ENCODE data around the gene PISD. TPM values are rescaled to one million over a fixed set of nuclear protein-coding genes. Genes with fewer than 3 reads are reported as not detected.

The PISD gene
- total RNA-seq, 2 experiments from 2014 or later: 33.9 to 35.9 TPM

DNA sequence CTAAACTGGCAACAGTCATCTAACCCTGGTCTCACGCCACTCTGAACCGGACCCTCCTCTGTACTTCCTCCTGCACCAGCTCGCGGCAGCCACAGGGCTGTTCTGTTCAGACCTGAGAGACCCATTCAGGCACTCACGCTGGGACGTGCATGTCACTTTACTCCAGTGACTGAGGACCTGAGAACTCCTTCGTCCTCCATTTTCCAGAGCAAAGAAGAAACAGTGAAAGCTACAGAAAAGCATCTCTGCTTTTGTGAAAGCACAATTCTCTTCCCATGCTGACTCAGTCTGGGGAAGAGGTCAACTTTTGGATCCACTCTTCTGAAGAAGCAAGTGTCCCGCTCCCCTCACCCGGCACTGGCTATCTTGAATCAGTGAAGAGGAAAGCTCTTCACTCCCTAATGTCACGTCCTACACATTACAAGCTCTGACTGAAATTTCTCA is 24.5 kb downstream of the PISD start:
- no peak for TF ChIP-seq CTCF (IDR thresholded peaks at IDR 0.05)
- no peak overlapping the region for H3K4me3 Mint-ChIP-seq
- no peak for DNase-seq
- peaks cover 46% of the 10 kb centered on the region for H3K4me1 Mint-ChIP-seq (ENCODE audit: low read depth)
- CTCF ChIA-PET: interaction anchor here (0.6 to 2.0 kb wide), 3 partner anchors 21 to 146 kb away, joined by 3 to 5 read pairs (median 4); no protein-coding TSS in a partner anchor
- POLR2A ChIA-PET: no interaction called here
- no peaks in the 10 kb centered on the region for H3K9me3 Mint-ChIP-seq
- intact Hi-C loops (cut with micrococcal nuclease): loop anchor here (10.0 kb wide), 1 partner anchor 83 kb away; no protein-coding TSS in a partner anchor
- H3K36me3 Mint-ChIP-seq (ENCODE audit: low read depth): peaks cover 6% of the 10 kb centered on the region
- no peak for ATAC-seq
- peak overlapping the region; percentile 88 for H3K27ac Mint-ChIP-seq
- H3K27me3 Mint-ChIP-seq: no peaks in the 10 kb centered on the region

- POLR2A ChIA-PET: interaction anchor here (1.0 kb wide), 1 partner anchor 27 kb away, joined by 4 read pairs; no protein-coding TSS in a partner anchor
- intact Hi-C loops (cut with micrococcal nuclease): loop anchor here (10.0 kb wide), 1 partner anchor 81 kb away; no protein-coding TSS in a partner anchor
- Mint-ChIP-seq H3K27me3 (no peaks in the 10 kb centered on the region), H3K4me1 (ENCODE audit: low read depth) (peaks cover 51% of the 10 kb centered on the region), H3K9me3 (no peaks in the 10 kb centered on the region), H3K27ac (peak overlapping the region; percentile 53), H3K4me3 (no peak overlapping the region), H3K36me3 (ENCODE audit: low read depth) (peaks cover 3% of the 10 kb centered on the region)
- DNase-seq: no peak
- TF ChIP-seq CTCF (IDR thresholded peaks at IDR 0.05): no peak
- ATAC-seq: no peak
- CTCF ChIA-PET: interaction anchor here (0.6 to 2.5 kb wide), 7 partner anchors 8 to 335 kb away, joined by 3 to 8 read pairs (median 3); no protein-coding TSS in a partner anchor
These were observed 26.2 kb downstream of the PISD start for GRCh38 chr22:31635638-31636306.

- TF ChIP-seq CTCF (IDR thresholded peaks at IDR 0.05): no peak
- ChIA-PET POLR2A (interaction anchor here (0.7 to 3.0 kb wide), 15 partner anchors 9 to 342 kb away, joined by 3 to 9 read pairs (median 5); partner anchors contain the start of genes PATZ1, PISD and PRR14L), CTCF (interaction anchor here (1.2 to 2.2 kb wide), 4 partner anchors 70 to 180 kb away, joined by 3 to 12 read pairs (median 6); no protein-coding TSS in a partner anchor)
- peaks cover 10% of the 10 kb centered on the region for H3K36me3 Mint-ChIP-seq (ENCODE audit: low read depth)
- H3K4me3 Mint-ChIP-seq: peak overlapping the region; percentile 83
- intact Hi-C loops (cut with micrococcal nuclease): loop anchor here (5.0 to 10.0 kb wide), 2 partner anchors 77 to 284 kb away; partner anchors contain the start of gene PATZ1
- no peaks in the 10 kb centered on the region for H3K9me3 Mint-ChIP-seq
- no peaks in the 10 kb centered on the region for H3K27me3 Mint-ChIP-seq
- no peak for ATAC-seq
- H3K27ac Mint-ChIP-seq: peak overlapping the region; percentile 90
- peaks cover 45% of the 10 kb centered on the region for H3K4me1 Mint-ChIP-seq (ENCODE audit: low read depth)
- DNase-seq: no peak
These were observed 30.6 kb downstream of the PISD start for GRCh38 chr22:31631436-31631835.

- POLR2A ChIA-PET: interaction anchor here (0.6 to 3.3 kb wide), 29 partner anchors 8 to 341 kb away, joined by 3 to 16 read pairs (median 4); partner anchors contain the start of genes PATZ1, PISD and PRR14L
- peaks cover 45% of the 10 kb centered on the region for H3K4me1 Mint-ChIP-seq (ENCODE audit: low read depth)
- H3K27ac Mint-ChIP-seq: peak overlapping the region; percentile 91
- no peak for TF ChIP-seq CTCF (IDR thresholded peaks at IDR 0.05)
- intact Hi-C loops (cut with micrococcal nuclease): loop anchor here (5.0 to 10.0 kb wide), 2 partner anchors 76 to 283 kb away; partner anchors contain the start of gene PATZ1
- H3K36me3 Mint-ChIP-seq (ENCODE audit: low read depth): peaks cover 10% of the 10 kb centered on the region
- ATAC-seq: peak; percentile 88
- no peaks in the 10 kb centered on the region for H3K9me3 Mint-ChIP-seq
- DNase-seq: peak; percentile 95
- CTCF ChIA-PET: interaction anchor here (1.1 to 2.2 kb wide), 5 partner anchors 14 to 179 kb away, joined by 3 to 12 read pairs (median 4); no protein-coding TSS in a partner anchor
- H3K4me3 Mint-ChIP-seq: peak overlapping the region; percentile 83
- H3K27me3 Mint-ChIP-seq: no peaks in the 10 kb centered on the region
These were observed 31.4 kb downstream of the PISD start for GRCh38 chr22:31630331-31631329.
